HuH-7.5 (cell line): ENCODE results near the gene SCN4B.
A peak's percentile ranks its signal among the peaks of the same experiment; 100 is the strongest.

Source experiments
- DNase-seq: peaks from one replicate; pipeline ENCODE4 v3.0.0; 2011; ENCODE audit warnings: low spot score

The SCN4B gene

GRCh38 chr11:118152020-118152551 lies 537 bp downstream of the SCN4B start:
- no peak for DNase-seq

- DNase-seq: no peak
Observed at GRCh38 chr11:118151431-118151830, 1.2 kb downstream of the SCN4B start.

- DNase-seq: no peak
Observed at GRCh38 chr11:118149493-118149892, 3.1 kb downstream of the SCN4B start.

GRCh38 chr11:118148856-118149255 lies 3.8 kb downstream of the SCN4B start:
- no peak for DNase-seq

- no peak for DNase-seq
Observed at GRCh38 chr11:118148240-118148639, 4.4 kb downstream of the SCN4B start.

- DNase-seq: no peak
Observed at GRCh38 chr11:118147502-118147901, 5.1 kb downstream of the SCN4B start.

- no peak for DNase-seq
Observed at GRCh38 chr11:118146554-118146953, 6.1 kb downstream of the SCN4B start.

- peak; percentile 96 for DNase-seq
Observed at GRCh38 chr11:118145285-118146227, 7.1 kb downstream of the SCN4B start.

GRCh38 chr11:118144301-118145268 lies 8.0 kb downstream of the SCN4B start:
- DNase-seq: no peak

GRCh38 chr11:118143661-118144185 lies 8.9 kb downstream of the SCN4B start:
- no peak for DNase-seq

- DNase-seq: no peak
Observed at GRCh38 chr11:118142809-118143208, 9.8 kb downstream of the SCN4B start.

- no peak for DNase-seq
Observed at GRCh38 chr11:118142081-118142480, 10.5 kb downstream of the SCN4B start.

GRCh38 chr11:118139578-118139977 lies 13.0 kb downstream of the SCN4B start:
- no peak for DNase-seq

GRCh38 chr11:118138839-118139420 lies 13.7 kb downstream of the SCN4B start:
- no peak for DNase-seq

- DNase-seq: no peak
Observed at GRCh38 chr11:118136801-118137200, 15.8 kb downstream of the SCN4B start.

- DNase-seq: no peak
Observed at GRCh38 chr11:118136341-118136740, 16.3 kb downstream of the SCN4B start.

GRCh38 chr11:118135796-118136165 lies 16.8 kb downstream of the SCN4B start:
- DNase-seq: no peak

- DNase-seq: no peak
Observed at GRCh38 chr11:118135051-118135795, 17.4 kb downstream of the SCN4B start.

- no peak for DNase-seq
Observed at GRCh38 chr11:118133816-118134215, 18.8 kb downstream of the SCN4B start.

GRCh38 chr11:118132385-118133151 lies 20.1 kb downstream of the SCN4B start:
- DNase-seq: no peak
